GM15510 (cell line): ENCODE data around the gene KYAT1.

Experiments
- POLR2A ChIP-seq: IDR thresholded peaks from 3 replicates; pipeline ENCODE4 v1.6.1; 2011; ENCODE audit warnings: borderline replicate concordance; ENCODE audit not compliant: insufficient read length; ENCODE audit errors: extremely low read depth

Gene KYAT1

DNA sequence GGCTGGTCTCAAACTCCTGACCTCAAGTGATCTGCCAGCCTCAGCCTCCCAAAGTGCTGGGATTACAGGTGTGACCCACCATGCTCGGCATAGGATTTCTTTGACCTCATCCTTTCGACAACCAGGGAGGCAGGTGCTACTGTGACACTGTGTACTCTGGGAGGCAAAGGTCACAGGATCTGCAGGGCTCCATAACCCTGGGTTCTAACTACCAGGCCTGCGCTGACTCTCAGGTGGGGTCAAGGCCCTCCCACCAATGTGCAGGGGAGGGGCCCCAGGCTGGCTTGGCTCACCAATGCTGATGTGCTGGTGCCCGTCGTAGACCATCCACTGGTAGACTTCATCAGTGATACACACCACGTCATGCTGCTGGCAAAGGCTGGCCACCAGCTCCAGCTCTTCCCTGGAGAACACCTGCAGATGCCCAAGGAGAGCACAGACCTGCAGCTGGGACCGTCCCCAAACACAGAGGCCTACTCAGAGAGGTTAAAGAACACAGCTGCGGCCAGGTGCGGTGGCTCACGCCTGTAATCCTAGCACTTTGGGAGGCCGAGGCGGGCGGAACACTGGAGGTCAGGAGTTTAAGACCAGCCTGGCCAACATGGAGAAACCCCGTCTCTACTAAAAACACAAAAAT is 45.1 kb downstream of the KYAT1 start:
- TF ChIP-seq POLR2A = no peak

DNA sequence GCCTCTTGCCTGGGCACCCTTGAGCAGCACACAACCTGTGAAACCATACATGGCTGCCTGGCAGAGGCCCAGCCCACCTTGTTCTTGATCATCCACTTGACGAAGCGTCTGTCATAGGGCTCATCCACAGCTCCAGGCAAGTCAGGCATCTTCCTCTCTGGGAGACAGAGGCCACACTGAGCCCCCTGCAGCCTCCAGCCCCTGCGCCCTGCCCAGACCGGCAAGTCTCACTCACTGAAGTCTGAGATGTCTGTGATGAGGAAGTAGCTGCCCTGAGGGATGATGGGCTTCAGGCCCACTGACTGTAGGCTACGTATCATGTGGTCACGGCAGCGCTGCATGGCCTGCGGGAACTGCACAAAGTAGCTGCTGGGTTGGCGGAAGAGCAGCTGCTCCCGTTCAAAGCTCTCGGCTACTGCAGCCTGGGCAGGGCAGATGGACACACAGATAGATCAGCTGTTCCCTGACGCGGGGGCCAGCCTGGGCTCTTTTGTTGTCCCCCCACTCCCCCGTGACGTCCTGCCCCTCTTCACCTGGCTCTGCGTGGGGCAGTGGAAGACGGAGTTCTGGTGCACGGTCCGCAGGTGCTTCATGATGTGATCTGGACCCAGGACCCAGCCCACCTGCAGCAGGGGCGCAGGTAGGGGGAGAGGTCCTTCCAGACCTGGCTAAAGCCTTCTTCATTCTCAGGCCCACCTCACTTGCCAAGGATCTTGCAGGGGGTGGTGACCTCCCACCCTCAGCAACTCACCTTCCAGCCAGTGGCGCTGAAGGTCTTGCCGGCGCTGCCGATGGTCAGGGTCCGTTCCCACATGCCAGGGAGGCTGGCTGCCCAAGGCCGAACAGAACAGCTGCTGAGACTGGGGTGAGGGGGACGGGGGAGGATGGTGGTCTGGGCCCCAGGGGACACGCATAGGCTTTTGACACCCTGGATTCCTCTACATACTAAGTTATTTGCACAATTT is 46.2 kb downstream of the KYAT1 start:
- TF ChIP-seq POLR2A = no peak

DNA sequence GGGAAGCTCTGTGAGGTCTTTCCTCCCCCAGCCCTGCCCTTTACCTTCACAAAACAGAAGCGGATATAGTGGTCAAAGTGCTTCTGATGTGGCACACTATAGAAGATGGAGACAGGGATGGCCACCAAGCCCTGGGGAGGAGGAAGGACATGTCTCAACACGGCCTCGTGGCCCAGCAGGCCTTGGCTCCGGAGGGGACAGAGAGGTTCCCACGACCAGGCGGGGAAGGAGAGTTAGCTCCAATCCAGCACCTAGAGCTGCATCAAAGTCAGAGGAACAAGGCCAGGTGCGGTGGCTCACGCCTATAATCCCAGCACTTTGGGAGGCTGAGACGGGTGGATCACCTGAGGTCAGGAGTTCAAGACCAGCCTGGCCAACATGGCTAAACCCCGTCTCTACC is 48.1 kb downstream of the KYAT1 start:
- no peak for TF ChIP-seq POLR2A

DNA sequence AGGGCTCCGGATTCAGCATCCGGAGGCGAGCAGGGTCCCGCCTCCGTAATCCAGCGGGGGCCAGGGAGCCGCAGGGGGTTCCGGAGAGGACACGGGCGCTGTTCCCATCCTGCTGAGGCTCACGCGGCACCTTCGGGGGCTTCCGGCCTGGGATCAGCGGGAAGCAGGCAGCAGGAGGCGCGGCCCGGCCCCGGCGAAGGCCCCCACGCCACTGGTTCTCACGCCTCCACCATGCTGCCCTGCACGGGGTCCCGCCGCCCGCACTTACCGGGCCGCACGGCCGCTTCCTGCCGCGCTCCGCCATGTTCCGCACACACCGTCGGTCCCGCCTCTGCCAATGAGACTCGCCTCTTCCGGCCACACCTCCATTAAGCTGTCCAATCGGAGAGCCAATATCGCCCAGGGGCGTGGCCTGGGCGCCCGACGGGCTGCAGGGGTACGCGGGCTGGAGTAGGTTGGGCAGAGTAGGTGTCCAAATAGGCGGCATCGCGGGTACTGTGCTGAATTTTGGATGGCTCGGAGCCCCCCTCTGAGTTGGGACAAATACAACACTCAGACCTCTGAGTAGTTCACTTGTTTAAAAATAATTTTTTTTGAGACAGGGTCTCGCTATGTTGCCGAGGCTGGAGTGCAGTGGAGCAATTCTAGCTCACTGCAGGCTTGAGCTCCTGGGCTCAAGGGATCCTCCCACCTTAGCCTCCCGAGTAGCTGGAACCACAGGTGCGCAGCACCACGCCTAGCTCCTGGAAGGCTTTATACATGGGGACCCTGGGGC is 52.1 kb downstream of the KYAT1 start, which contains the start of gene SPOUT1:
SPOUT1 (minus strand) TSS at position 318 of the 775 bp plus-strand sequence; CDS start at position 304, 14 bp downstream.
- peak; percentile 95 for TF ChIP-seq POLR2A

DNA sequence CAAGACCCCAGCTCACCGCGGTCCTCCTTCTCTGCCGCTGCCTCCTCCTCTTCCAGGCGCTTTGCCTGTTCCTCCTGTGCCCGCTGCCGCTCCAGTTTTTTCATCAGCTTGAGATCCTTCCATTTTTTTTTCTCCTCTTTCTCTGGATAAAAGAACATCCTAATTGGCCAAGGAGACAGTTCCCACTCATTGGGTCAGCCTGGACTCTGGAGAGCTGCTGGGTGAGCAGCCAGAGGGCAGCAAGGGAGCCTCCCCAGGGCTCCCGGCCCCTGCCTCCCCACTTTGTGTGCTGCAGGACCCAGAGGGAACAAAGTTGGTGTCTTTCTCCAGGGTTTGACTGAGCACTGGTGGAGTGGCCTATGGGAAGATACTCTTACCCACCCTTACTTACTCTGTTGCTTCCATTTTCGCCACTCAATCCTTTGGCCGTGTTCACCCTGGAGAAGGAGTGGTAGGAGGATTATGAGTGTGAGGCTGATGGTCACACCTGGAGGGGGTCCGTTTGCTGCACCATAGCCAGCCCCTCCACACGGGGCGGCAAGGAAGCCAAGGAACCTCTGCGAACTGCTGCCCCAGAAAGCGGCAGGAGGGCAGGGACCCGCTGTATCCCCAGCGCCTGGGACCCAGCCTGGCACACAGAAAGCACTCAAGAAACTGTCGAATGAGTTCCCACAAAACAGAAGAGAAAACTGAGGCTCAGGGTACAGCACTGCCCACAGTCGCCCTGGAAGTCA is 52.9 kb downstream of the KYAT1 start:
- no peak for TF ChIP-seq POLR2A

DNA sequence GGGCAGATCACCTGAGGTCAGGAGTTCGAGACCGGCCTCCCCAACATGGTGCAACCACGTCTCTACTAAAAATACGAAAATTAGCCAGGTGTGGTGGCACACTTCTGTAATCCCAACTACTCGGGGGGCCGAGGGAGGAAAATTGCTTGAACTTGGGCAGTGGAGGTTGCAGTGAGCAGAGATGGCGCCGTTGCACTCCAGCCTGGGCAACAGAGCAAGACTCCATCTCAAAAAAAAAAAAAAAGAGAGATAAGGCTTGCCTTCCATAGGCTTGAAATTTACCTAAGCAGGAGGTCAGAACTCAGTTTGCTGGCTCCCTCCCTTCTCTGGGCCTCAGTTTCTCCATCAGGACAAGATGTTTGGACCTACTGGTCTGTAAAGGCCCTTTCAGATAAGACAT is 53.5 kb downstream of the KYAT1 start:
- no peak for TF ChIP-seq POLR2A

DNA sequence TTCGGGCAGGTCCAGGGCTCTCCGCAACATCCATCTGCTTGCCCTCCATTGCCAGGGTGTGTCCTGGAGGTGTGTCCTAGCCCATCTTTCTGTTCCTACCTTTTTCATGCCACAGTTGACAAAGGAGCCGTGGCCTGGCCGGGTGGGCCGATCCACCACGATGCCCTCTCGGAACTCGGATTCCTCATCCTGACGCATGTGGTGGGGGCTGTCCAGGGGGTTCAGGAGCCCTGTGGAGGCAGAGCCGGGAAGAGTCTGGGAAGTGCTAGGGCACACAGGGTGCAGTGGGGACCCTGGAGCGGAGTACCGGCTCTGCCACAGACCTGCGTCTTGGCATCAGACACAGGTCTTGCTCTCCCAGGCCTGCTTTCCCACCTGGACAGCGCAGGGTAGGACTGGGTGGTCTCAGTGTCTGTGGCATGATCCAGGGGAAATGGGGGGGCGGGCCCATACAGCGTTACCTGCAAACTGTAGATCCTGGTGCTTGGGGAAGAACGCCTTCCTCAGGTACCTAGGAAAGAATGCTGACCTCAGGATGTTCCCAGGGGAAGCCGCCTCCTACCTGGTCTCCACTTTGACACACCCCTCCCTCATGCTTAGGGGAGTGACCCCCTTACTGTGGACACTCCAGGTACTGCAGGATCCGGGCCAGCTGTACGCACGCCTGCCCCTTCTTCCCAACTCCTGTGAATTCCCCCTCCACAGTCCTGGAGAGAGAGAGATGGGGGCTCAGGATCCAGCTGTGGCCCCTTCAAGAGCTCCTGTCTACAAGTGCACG is 55.6 kb downstream of the KYAT1 start:
- no peak for TF ChIP-seq POLR2A

DNA sequence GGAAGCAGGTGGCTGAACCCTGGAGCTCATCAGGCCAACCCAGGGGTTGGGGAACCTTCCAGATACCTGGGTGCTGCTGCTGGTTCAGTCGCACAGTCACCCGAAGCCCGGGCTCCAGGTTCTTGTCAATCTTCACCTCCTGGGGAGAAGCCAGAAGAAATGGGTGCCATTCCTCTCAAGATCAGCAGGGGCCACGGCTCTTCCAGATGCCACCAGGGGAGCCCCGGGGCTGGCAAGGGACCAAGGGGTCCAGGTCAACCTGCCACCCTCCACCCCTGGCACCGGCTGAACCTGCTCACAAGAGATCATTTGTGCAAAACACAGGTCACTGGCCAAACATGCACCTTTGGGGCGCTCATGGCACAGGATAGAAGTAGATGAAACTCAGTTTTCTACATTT is 56.8 kb downstream of the KYAT1 start:
- TF ChIP-seq POLR2A = no peak

GRCh38 chr9:128823903-128824406 is 57.8 kb downstream of the KYAT1 start:
- TF ChIP-seq POLR2A = no peak

GRCh38 chr9:128823362-128823902 is 58.3 kb downstream of the KYAT1 start:
- TF ChIP-seq POLR2A = no peak

GRCh38 chr9:128822407-128823042 is 59.2 kb downstream of the KYAT1 start:
- no peak for TF ChIP-seq POLR2A

- TF ChIP-seq POLR2A = no peak
Measured at GRCh38 chr9:128821584-128822406, 60.0 kb downstream of the KYAT1 start.
